Neuronal stem cell (in vitro differentiated cells): Measurements from ENCODE around the gene GSTM1.
A peak's percentile ranks its signal among the peaks of the same experiment; 100 is the strongest.

ENCODE experiments used
- DNase-seq: peaks from one replicate; pipeline ENCODE4 v3.0.0-alpha.2; 2013; ENCODE audit warnings: low spot score
- H2AFZ ChIP-seq: one replicate; pipeline ENCODE4 v1.6.1; 2013; ENCODE audit warnings: mild to moderate bottlenecking, low read length, inconsistent platforms
- H2AK5ac ChIP-seq: 2 replicates; pipeline ENCODE4 v1.6.1; 2013; ENCODE audit warnings: low read depth, mild to moderate bottlenecking, inconsistent platforms, low read length, moderate library complexity, mixed read lengths
- H2BK120ac ChIP-seq: 2 replicates; pipeline ENCODE4 v1.6.1; 2013; ENCODE audit warnings: low read depth, mild to moderate bottlenecking, inconsistent platforms, low read length, moderate library complexity, mixed read lengths
- H2BK12ac ChIP-seq: one replicate; pipeline ENCODE4 v1.6.1; 2013; ENCODE audit warnings: low read length, inconsistent platforms
- H2BK15ac ChIP-seq: 2 replicates; pipeline ENCODE4 v1.6.1; 2013; ENCODE audit warnings: mild to moderate bottlenecking, low read length, inconsistent platforms, mixed read lengths
- H2BK5ac ChIP-seq: one replicate; pipeline ENCODE4 v1.6.1; 2013; ENCODE audit warnings: inconsistent platforms, mild to moderate bottlenecking, low read length, moderate library complexity
- H3K14ac ChIP-seq: one replicate; pipeline ENCODE4 v1.6.1; 2013; ENCODE audit warnings: low read length, inconsistent platforms
- H3K18ac ChIP-seq: 2 replicates; pipeline ENCODE4 v1.6.1; 2013; ENCODE audit warnings: low read length, inconsistent platforms
- H3K23ac ChIP-seq: 2 replicates; pipeline ENCODE4 v1.6.1; 2013; ENCODE audit warnings: low read depth, mild to moderate bottlenecking, mixed read lengths, low read length, inconsistent platforms; ENCODE audit not compliant: poor library complexity
- H3K27ac ChIP-seq: replicated peaks from 3 replicates; pipeline ENCODE4 v1.5.1; 2013; ENCODE audit warnings: low read length, inconsistent platforms
- H3K27me3 ChIP-seq, 3 experiments: 2 replicates each; pipeline ENCODE4 v1.6.1; 2013; ENCODE audit warnings: low read length in 3 of 3, mild to moderate bottlenecking in 2 of 3, inconsistent platforms in 1 of 3, low read depth in 1 of 3, mixed read lengths in 1 of 3, moderate library complexity in 1 of 3; ENCODE audit not compliant: control insufficient read depth in 3 of 3, insufficient read depth in 3 of 3
- H3K36me3 ChIP-seq, 2 donors: replicated peaks in 1 of 2; 2 replicates each; pipeline ENCODE4 v1.6.1; 2013; ENCODE audit warnings: low read length in 2 of 2; ENCODE audit not compliant: control insufficient read depth in 2 of 2, insufficient read depth in 2 of 2
- H3K4ac ChIP-seq: 2 replicates; pipeline ENCODE4 v1.6.1; 2013; ENCODE audit warnings: inconsistent platforms, mild to moderate bottlenecking, low read length, moderate library complexity
- H3K4me1 ChIP-seq, 2 donors: 1 replicate in 1 of 2; 2 replicates in 1 of 2; pipeline ENCODE4 v1.6.1; 2013; ENCODE audit warnings: low read length in 2 of 2, low read depth in 1 of 2; ENCODE audit not compliant: control insufficient read depth in 2 of 2, insufficient read depth in 1 of 2
- H3K4me2 ChIP-seq: one replicate; pipeline ENCODE4 v1.6.1; 2013; ENCODE audit warnings: mild to moderate bottlenecking, low read length, inconsistent platforms; ENCODE audit not compliant: insufficient read depth, poor library complexity, severe bottlenecking
- H3K4me3 ChIP-seq, 2 donors: 2 replicates each; pipeline ENCODE4 v1.5.1; 2013; ENCODE audit warnings: low read length in 2 of 2, mild to moderate bottlenecking in 2 of 2, inconsistent platforms in 1 of 2, moderate library complexity in 1 of 2
- H3K79me1 ChIP-seq: one replicate; pipeline ENCODE4 v1.6.1; 2013; ENCODE audit warnings: low read depth, mild to moderate bottlenecking, inconsistent platforms, low read length, moderate library complexity
- H3K9ac ChIP-seq: one replicate; pipeline ENCODE4 v1.6.1; 2013; ENCODE audit warnings: mild to moderate bottlenecking, low read depth, low read length, inconsistent platforms; ENCODE audit not compliant: poor library complexity
- H3K9me3 ChIP-seq, 2 donors: replicated peaks in 1 of 2; 2 replicates each; pipeline versions ENCODE3 to v1.6.1; 2013; ENCODE audit warnings: low read length in 2 of 2, mild to moderate bottlenecking in 2 of 2, inconsistent platforms in 1 of 2, low read depth in 1 of 2, mixed read lengths in 1 of 2, moderate library complexity in 1 of 2; ENCODE audit not compliant: control insufficient read depth in 2 of 2, insufficient read depth in 1 of 2
- H4K8ac ChIP-seq: one replicate; pipeline ENCODE4 v1.6.1; 2013; ENCODE audit warnings: low read depth, mild to moderate bottlenecking, inconsistent platforms, low read length, moderate library complexity
- H4K91ac ChIP-seq: one replicate; pipeline ENCODE4 v1.6.1; 2013; ENCODE audit warnings: low read length, low read depth, mild to moderate bottlenecking, inconsistent platforms; ENCODE audit not compliant: poor library complexity
- WGBS, 2 donors: extraction: QIAGEN DNeasy Blood & Tissue Kit; methylation state at CpG; one replicate each; pipeline ENCODE4 v1.1.7; 2013; ENCODE audit warnings: missing lambda C conversion rate in 2 of 2, mixed read lengths in 1 of 2; ENCODE audit not compliant: insufficient read length in 2 of 2, insufficient replicate concordance in 1 of 2; ENCODE audit errors: extremely low coverage in 2 of 2; 5-methylcytosine and 5-hydroxymethylcytosine counted together

The GSTM1 gene

GRCh38 chr1:109724933-109725332 lies 37.3 kb downstream of the GSTM1 start:
- no peak overlapping the region for H3K27ac ChIP-seq
- H2BK5ac ChIP-seq: no peak overlapping the region
- no peaks in the 10 kb centered on the region for H3K79me1 ChIP-seq
- peaks cover 0 to 16% (median 0%) of the 10 kb centered on the region in 3 experiments for H3K27me3 ChIP-seq
- no peak overlapping the region for H3K23ac ChIP-seq
- no peak overlapping the region for H3K4me3 ChIP-seq
- no peak overlapping the region for H3K4me2 ChIP-seq
- no peak overlapping the region for H2AFZ ChIP-seq
- H3K18ac ChIP-seq: no peak overlapping the region
- H3K4me1 ChIP-seq: no peaks in the 10 kb centered on the region
- no peaks in the 10 kb centered on the region for H3K36me3 ChIP-seq
- no peak overlapping the region for H2BK15ac ChIP-seq
- no peak overlapping the region for H3K9ac ChIP-seq
- no peak overlapping the region for H3K4ac ChIP-seq
- H3K9me3 ChIP-seq: peaks cover 4 to 9% of the 10 kb centered on the region in 2 donors
- H2BK120ac ChIP-seq: no peak overlapping the region
- no peak overlapping the region for H4K91ac ChIP-seq
- no peak overlapping the region for H2BK12ac ChIP-seq
- no peak overlapping the region for H3K14ac ChIP-seq
- no peak overlapping the region for H2AK5ac ChIP-seq
- no CpG with 5 or more reads among the region's 5 CpGs for whole genome bisulfite sequencing, 2 donors
- no peak for DNase-seq
- no peak overlapping the region for H4K8ac ChIP-seq

GRCh38 chr1:109725510-109725909 lies 37.9 kb downstream of the GSTM1 start:
- H3K9ac ChIP-seq: no peak overlapping the region
- WGBS, 2 donors: no CpG with 5 or more reads among the region's 4 CpGs
- no peak overlapping the region for H3K4me3 ChIP-seq
- no peak overlapping the region for H2BK5ac ChIP-seq
- H3K18ac ChIP-seq: no peak overlapping the region
- no peak overlapping the region for H3K14ac ChIP-seq
- no peak overlapping the region for H3K4me2 ChIP-seq
- no peak overlapping the region for H3K27ac ChIP-seq
- no peak overlapping the region for H2AK5ac ChIP-seq
- H2BK120ac ChIP-seq: no peak overlapping the region
- peak overlapping the region; percentile 57 for H2AFZ ChIP-seq
- peaks cover 4 to 9% of the 10 kb centered on the region in 2 donors for H3K9me3 ChIP-seq
- peaks cover 0 to 16% (median 0%) of the 10 kb centered on the region in 3 experiments for H3K27me3 ChIP-seq
- no peak overlapping the region for H4K8ac ChIP-seq
- H2BK15ac ChIP-seq: no peak overlapping the region
- H4K91ac ChIP-seq: no peak overlapping the region
- no peaks in the 10 kb centered on the region for H3K79me1 ChIP-seq
- no peak overlapping the region for H3K23ac ChIP-seq
- DNase-seq: no peak
- H2BK12ac ChIP-seq: no peak overlapping the region
- no peak overlapping the region for H3K4ac ChIP-seq
- peaks cover 0 to 3% of the 10 kb centered on the region in 2 donors for H3K4me1 ChIP-seq
- no peaks in the 10 kb centered on the region for H3K36me3 ChIP-seq

- H3K18ac ChIP-seq: no peak overlapping the region
- H4K8ac ChIP-seq: no peak overlapping the region
- H2BK120ac ChIP-seq: no peak overlapping the region
- H3K9me3 ChIP-seq: peaks cover 4 to 9% of the 10 kb centered on the region in 2 donors
- H3K4me2 ChIP-seq: no peak overlapping the region
- no peaks in the 10 kb centered on the region for H3K79me1 ChIP-seq
- H3K9ac ChIP-seq: no peak overlapping the region
- no peak overlapping the region for H2BK5ac ChIP-seq
- no peak overlapping the region for H4K91ac ChIP-seq
- H3K27me3 ChIP-seq: peaks cover 0 to 16% (median 0%) of the 10 kb centered on the region in 3 experiments
- DNase-seq: no peak
- H3K4ac ChIP-seq: no peak overlapping the region
- WGBS, 2 donors: no CpG with 5 or more reads among the region's 1 CpG
- peak overlapping the region; percentile 57 for H2AFZ ChIP-seq
- no peak overlapping the region for H2BK15ac ChIP-seq
- H3K23ac ChIP-seq: no peak overlapping the region
- H3K4me1 ChIP-seq: peaks cover 0 to 7% of the 10 kb centered on the region in 2 donors
- H3K4me3 ChIP-seq: no peak overlapping the region
- no peaks in the 10 kb centered on the region for H3K36me3 ChIP-seq
- H2BK12ac ChIP-seq: no peak overlapping the region
- H3K14ac ChIP-seq: no peak overlapping the region
- no peak overlapping the region for H2AK5ac ChIP-seq
- H3K27ac ChIP-seq: no peak overlapping the region
These were observed 38.4 kb downstream of the GSTM1 start for GRCh38 chr1:109726007-109726406.

GRCh38 chr1:109726728-109727373 lies 39.2 kb downstream of the GSTM1 start:
- Histone ChIP-seq H3K4me2 (no peak overlapping the region), H3K18ac (no peak overlapping the region), H3K4me3 (no peak overlapping the region), H4K91ac (no peak overlapping the region), H2BK120ac (no peak overlapping the region), H3K14ac (no peak overlapping the region), H2BK15ac (no peak overlapping the region), H4K8ac (no peak overlapping the region), H3K23ac (no peak overlapping the region), H2BK5ac (no peak overlapping the region), H2AFZ (no peak overlapping the region), H2AK5ac (no peak overlapping the region), H2BK12ac (no peak overlapping the region), H3K27ac (no peak overlapping the region), H3K27me3 (peaks cover 0 to 11% (median 0%) of the 10 kb centered on the region in 3 experiments), H3K4me1 (peaks cover 0 to 7% of the 10 kb centered on the region in 2 donors), H3K9ac (no peak overlapping the region), H3K4ac (no peak overlapping the region), H3K9me3 (peaks cover 4 to 9% of the 10 kb centered on the region in 2 donors), H3K79me1 (no peaks in the 10 kb centered on the region), H3K36me3 (no peaks in the 10 kb centered on the region)
- DNase-seq: no peak
- no CpG with 5 or more reads among the region's 12 CpGs for WGBS, 2 donors
